Breast epithelium (tissue), 4 donors: ENCODE data around the gene TPSAB1. TPM values are rescaled to one million over a fixed set of nuclear protein-coding genes. Genes with fewer than 3 reads are reported as not detected.
"Not testable (repeated sequence)": the region's sequence is repeated elsewhere in the genome, so short reads cannot be mapped to it uniquely, and the experiment has no call there.

Experiments used
- DNase-seq, 2 donors: peaks; one replicate each; pipeline ENCODE4 v3.0.0-alpha.2; 2019; ENCODE audit warnings: low spot score in 2 of 2
- H3K27ac ChIP-seq, 2 donors: fragments of 200-600 bp; sonication (generic) in 1 of 2; one replicate each; pipeline ENCODE4 v1.5.1; 2016 to 2019; ENCODE audit warnings: mild to moderate bottlenecking in 1 of 2
- H3K27me3 ChIP-seq, 2 donors: fragments of 200-600 bp; sonication (generic) in 1 of 2; one replicate each; pipeline versions ENCODE4 v1.5.1 to v1.6.0; 2017 to 2019; ENCODE audit warnings: control low read depth in 1 of 2, mild to moderate bottlenecking in 1 of 2
- H3K36me3 ChIP-seq: fragments of 200-600 bp; one replicate; pipeline ENCODE4 v1.5.1; 2019
- H3K4me1 ChIP-seq, 2 donors: fragments of 200-600 bp; sonication (generic); one replicate each; pipeline ENCODE4 v1.5.1; 2016 to 2019; ENCODE audit warnings: control low read depth in 1 of 2
- H3K4me3 ChIP-seq, 3 donors: fragments of 200-600 bp; sonication (generic); 1 replicate in 2 of 3; 2 replicates in 1 of 3; pipeline ENCODE4 v1.5.1; 2016 to 2019; ENCODE audit warnings: mild to moderate bottlenecking in 3 of 3, moderate library complexity in 2 of 3
- H3K9me3 ChIP-seq, 2 donors: fragments of 200-600 bp; sonication (generic) in 1 of 2; one replicate each; pipeline ENCODE4 v1.5.1; 2016 to 2019; ENCODE audit warnings: control low read depth in 1 of 2
- CTCF ChIP-seq, 3 donors: fragments of 450-650 bp; IDR thresholded peaks; one replicate each; pipeline ENCODE4 v1.5.1; 2016 to 2017; ENCODE audit warnings: antibody characterized with exemption in 3 of 3, mild to moderate bottlenecking in 3 of 3, moderate library complexity in 3 of 3
- POLR2A ChIP-seq: fragments of 450-650 bp; IDR thresholded peaks from one replicate; pipeline ENCODE4 v1.6.1; 2016; ENCODE audit warnings: antibody characterized with exemption, mild to moderate bottlenecking, moderate library complexity
- POLR2AphosphoS5 ChIP-seq, 3 donors: sonication (generic); formaldehyde crosslinking; IDR thresholded peaks; one replicate each; pipeline ENCODE4 v1.6.1; 2017; ENCODE audit warnings: antibody characterized with exemption in 3 of 3
- intact Hi-C: fragments of 100-400 bp; cut with DNase I; formaldehyde crosslinking; loops from one replicate; pipeline ENCODE4 v1.15.1; 2023; ENCODE audit warnings: low total_unique reads
- total RNA-seq, 3 donors: library from RNA; depleted of rRNA; stranded (reverse); fragments of >200 nt; gene quantifications; one replicate each; pipeline ENCODE4 v1.1.0, GENCODE V29; 2016

TPSAB1 gene
- total RNA-seq, 3 donors from 2014 or later: 5.9 to 156 (median 19.8) TPM

GRCh38 chr16:1194665-1195392, 45.7 kb upstream of the TPSAB1 start:
- Histone ChIP-seq H3K27me3 (peaks cover 4 to 68% of the 10 kb centered on the region in 2 donors), H3K27ac (no peak overlapping the region), H3K36me3 (no peaks in the 10 kb centered on the region), H3K4me1 (no peaks in the 10 kb centered on the region), H3K4me3 (no peak overlapping the region), H3K9me3 (peaks cover 0 to 5% of the 10 kb centered on the region in 2 donors)
- peak in 2 of 3 donors; percentile 61 to 64 for TF ChIP-seq CTCF (IDR thresholded peaks at IDR 0.05)
- no peak for TF ChIP-seq POLR2A
- intact Hi-C loops: no loop called here
- DNase-seq: no peak

GRCh38 chr16:1195393-1195666, 45.2 kb upstream of the TPSAB1 start:
- Histone ChIP-seq H3K9me3 (peaks cover 0 to 5% of the 10 kb centered on the region in 2 donors), H3K27ac (no peak overlapping the region), H3K4me3 (no peak overlapping the region), H3K27me3 (peaks cover 4 to 63% of the 10 kb centered on the region in 2 donors), H3K36me3 (no peaks in the 10 kb centered on the region), H3K4me1 (no peaks in the 10 kb centered on the region)
- TF ChIP-seq POLR2A (no peak), POLR2AphosphoS5 (IDR thresholded peaks at IDR 0.05) (no peak), CTCF (IDR thresholded peaks at IDR 0.05) (no peak)
- intact Hi-C loops: no loop called here
- DNase-seq: no peak

GRCh38 chr16:1196494-1196893, 44.0 kb upstream of the TPSAB1 start:
- no peak for TF ChIP-seq POLR2A
- TF ChIP-seq POLR2AphosphoS5 (IDR thresholded peaks at IDR 0.05): no peak
- TF ChIP-seq CTCF (IDR thresholded peaks at IDR 0.05): no peak
- Histone ChIP-seq H3K4me3 (no peak overlapping the region), H3K4me1 (no peaks in the 10 kb centered on the region), H3K27me3 (peaks cover 4 to 62% of the 10 kb centered on the region in 2 donors), H3K36me3 (no peaks in the 10 kb centered on the region), H3K9me3 (peaks cover 0 to 5% of the 10 kb centered on the region in 2 donors), H3K27ac (no peak overlapping the region)
- intact Hi-C loops: no loop called here
- no peak for DNase-seq

GRCh38 chr16:1197237-1197866, 43.2 kb upstream of the TPSAB1 start:
- no peak for TF ChIP-seq CTCF (IDR thresholded peaks at IDR 0.05)
- Histone ChIP-seq H3K9me3 (peaks cover 0 to 5% of the 10 kb centered on the region in 2 donors), H3K27me3 (peaks cover 4 to 61% of the 10 kb centered on the region in 2 donors), H3K36me3 (no peaks in the 10 kb centered on the region), H3K4me1 (no peaks in the 10 kb centered on the region), H3K27ac (no peak overlapping the region), H3K4me3 (no peak overlapping the region)
- intact Hi-C loops: no loop called here
- DNase-seq: no peak

- Histone ChIP-seq H3K4me3 (no peak overlapping the region), H3K4me1 (no peaks in the 10 kb centered on the region), H3K27ac (no peak overlapping the region), H3K36me3 (no peaks in the 10 kb centered on the region), H3K27me3 (peaks cover 4 to 61% of the 10 kb centered on the region in 2 donors), H3K9me3 (peaks cover 0 to 5% of the 10 kb centered on the region in 2 donors)
- DNase-seq: no peak
- TF ChIP-seq POLR2AphosphoS5 (IDR thresholded peaks at IDR 0.05): no peak
- TF ChIP-seq CTCF (IDR thresholded peaks at IDR 0.05): no peak
- no peak for TF ChIP-seq POLR2A
- intact Hi-C loops: no loop called here
Observed at GRCh38 chr16:1198194-1198593, 42.3 kb upstream of the TPSAB1 start.

GRCh38 chr16:1198671-1199346, 41.7 kb upstream of the TPSAB1 start:
- H3K9me3 ChIP-seq, H3K36me3 ChIP-seq, H3K4me1 ChIP-seq, intact Hi-C loops, H3K4me3 ChIP-seq, DNase-seq, H3K27ac ChIP-seq: not testable (repeated sequence)
- peaks cover 4 to 55% of the 10 kb centered on the region in 2 donors for H3K27me3 ChIP-seq
